GM21737 (cell line): ENCODE measurements around the gene ZMIZ1.
A peak's percentile ranks its signal among the peaks of the same experiment; 100 is the strongest.

Experiments
- ATAC-seq: cut with Tn5 transposase; IDR thresholded peaks from one replicate; pipeline ENCODE4 v1.9.1; 2021; ENCODE audit warnings: mild to moderate bottlenecking, moderate library complexity; ENCODE audit not compliant: unreplicated experiment

The ZMIZ1 gene

DNA sequence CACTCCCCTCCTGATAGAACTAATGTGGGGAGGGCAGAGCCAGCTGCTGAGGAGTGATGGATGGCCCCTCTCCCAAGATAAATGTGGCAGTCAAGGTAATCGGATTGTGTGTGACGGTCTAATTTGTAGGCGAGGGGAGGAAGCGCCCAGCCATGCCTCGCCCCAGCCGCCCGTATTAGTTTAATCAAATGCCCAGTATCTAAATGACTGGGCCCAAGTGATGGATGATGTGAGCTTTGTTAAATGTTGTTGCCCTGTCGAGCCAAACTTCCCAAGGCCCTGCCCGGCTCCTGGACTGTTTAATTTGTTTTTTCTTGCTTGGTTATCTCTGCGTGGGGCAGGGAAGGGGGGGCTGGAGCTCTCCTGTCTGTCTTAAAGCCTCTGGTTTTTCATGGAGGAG is 190.1 kb downstream of the ZMIZ1 start:
- no peak for ATAC-seq

DNA sequence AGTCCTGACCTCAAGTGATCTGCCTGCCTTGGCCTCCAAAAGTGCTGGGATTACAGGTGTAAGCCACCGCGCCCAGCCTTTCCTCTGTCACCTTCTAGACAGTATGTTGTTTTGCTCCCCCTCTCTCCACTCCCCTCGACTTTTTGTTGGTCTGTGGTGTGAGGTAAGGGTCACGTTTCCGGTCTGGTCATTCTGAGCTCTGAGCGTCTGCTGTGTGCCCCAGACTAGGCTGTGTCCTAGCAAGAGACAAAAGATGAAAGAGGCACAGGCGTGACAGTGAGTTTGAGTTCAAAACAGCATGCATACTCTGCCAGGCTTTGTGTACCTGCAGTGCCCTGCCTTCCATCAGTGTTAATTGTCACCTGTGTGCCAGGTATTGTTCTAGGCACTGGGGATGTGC is 191.1 kb downstream of the ZMIZ1 start:
- ATAC-seq = no peak

DNA sequence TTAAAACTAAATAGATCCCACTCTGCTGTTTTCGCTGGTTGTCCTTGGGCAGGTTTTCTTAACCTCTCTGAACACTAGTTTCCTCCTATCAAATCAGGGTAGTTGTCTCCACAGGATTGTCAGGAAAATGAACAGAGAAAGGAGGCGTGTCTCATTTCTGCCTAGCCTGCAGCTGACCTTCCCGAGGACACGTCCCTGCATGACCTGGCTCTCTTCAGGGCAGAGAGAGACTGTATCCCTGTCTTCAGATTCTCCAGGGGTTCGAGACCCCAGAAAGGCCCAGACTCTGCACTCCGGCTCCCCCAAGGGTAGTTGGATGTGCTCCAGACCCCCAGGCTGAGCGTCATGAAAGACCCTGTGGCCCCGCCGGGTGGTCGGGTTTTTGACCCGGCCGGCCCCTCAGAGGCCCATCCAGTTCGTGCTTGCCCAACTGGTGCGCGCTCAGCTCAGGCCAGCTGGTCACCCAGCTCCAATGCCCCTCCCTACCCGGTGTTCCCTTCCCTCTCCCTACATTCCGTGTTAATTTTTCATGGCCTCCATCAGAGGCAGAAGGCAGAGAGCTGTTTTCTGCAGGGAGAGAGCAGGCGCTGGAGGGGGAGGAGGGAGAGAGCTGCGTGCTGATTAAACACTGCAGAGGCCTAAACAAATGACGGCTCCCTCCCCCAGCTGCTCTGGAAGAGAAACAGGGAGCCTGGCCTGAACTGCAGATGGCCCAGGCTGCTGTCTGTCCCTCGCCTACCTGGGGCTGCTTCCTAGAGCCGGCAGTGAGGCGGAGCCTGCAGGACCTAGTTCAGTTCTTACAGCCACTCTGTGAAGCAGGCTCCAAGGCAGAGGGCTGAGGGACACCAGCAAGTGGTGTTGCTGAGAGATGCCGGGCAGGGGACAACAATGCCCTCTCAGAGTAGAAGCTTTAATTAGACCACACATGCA is 192.3 kb downstream of the ZMIZ1 start:
- ATAC-seq = no peak

DNA sequence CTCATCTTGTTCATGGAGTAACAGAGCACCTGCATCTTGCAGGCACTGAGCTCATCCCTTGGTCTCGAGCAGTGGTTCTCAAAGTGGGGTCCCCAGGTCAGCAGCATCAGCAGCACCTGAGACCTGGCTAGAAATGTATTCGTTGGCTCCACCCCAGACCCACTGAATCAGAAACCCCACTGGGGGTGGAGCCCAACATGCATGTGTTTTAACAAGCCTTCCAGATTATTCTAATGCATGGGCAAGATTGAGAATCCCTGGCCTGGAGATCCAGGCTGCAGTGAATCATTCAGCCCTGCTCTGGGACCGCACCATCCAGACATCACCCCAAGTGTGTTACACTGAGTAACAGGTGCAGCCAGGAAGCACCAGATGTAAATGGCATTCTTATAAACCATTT is 193.4 kb downstream of the ZMIZ1 start:
- no peak for ATAC-seq

DNA sequence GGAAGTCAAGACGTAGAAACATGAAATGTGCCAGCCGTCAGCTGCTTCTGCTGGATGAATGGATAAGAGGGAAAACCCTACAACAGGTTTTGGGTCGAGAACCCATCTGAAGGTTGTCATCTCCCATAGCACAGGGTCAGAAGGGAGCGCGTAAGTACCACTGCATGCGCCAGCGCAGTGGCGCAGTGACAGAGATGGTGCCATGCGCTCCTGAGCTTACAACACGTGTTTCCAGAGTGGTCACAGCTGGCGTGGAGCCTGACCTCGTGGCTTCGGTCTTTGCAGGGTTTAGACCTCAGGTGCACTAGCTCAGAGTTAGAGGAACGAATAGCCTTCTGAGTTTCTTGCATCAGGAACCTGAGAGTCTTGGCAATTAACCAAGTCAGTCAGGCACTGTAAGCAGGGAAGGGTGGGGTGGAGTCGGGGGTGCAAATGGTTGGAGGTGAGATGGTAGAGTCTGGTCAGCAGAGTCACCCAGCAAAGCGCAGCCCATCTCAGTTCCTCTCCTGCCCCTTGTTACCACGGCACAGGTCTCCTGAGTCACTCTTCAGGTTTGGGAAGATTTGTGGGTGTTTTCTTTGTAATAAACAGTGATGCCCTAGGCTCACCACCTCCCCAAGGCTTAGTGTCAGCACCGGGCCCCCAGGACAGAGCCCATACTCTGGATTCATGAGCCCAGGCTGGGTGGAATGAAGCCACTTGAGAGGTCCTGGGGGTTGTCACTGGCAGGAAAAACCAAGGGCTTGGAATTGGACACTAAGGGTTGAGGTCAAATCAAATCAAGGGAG is 194.4 kb downstream of the ZMIZ1 start:
- no peak for ATAC-seq

DNA sequence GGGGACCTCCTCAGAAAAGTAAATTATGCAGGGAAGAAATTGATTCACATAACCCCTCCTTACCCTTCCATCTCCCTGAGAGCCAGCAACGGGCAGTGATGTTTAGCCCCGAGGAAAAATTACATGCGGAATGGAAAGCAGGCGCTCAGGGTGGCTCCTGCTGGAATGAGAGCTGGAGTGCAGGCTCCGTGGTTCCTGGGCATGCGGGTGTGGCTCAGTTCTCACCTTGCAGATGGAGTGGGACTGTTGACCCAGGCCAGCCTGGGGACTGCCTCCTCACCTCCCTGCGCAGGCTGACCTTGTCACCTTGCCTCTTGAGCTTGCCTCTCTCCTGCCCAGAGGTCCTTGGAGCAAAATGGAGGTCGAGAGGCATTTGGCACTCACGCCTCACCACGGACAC is 195.2 kb downstream of the ZMIZ1 start:
- ATAC-seq = no peak

DNA sequence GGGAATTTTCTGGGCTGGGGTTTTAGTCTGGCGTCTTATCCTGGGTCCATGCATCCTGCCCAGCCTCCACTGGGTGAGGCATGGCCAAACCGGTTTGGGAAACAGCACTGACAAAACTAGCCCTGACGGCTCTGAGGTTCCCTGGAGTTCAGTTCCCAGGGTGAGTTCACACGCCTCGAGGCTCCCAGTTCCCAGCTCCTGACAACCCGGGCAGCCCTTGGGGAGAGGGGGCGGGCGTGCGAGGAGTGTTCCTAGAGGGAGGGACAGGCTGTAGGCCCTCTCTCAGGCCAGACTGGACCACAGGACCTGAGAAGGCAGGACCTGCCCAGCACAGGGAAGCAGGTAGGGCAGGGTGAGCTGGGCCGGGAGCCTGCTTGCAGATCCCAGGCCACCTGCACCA is 196.2 kb downstream of the ZMIZ1 start:
- no peak for ATAC-seq

DNA sequence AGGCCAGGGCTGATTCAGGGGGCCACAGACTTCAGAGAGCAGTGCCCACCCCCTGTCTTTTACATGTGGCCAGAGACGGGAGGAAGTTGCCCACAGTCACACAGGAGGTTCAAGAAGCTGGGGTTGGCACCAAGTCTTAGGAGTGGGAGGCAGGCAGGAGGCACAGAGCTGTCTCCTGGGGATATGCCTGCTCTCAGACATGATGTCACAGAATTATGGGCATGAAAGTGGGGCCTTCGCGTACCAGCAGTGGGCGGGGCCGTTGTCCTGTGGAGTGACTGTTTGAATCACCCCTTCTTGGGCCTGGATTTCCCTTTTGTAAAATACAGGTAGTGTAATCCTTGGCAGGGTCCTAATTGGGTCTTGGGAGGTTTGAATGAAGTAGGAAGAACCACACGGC is 197.3 kb downstream of the ZMIZ1 start:
- ATAC-seq = peak; percentile 36

DNA sequence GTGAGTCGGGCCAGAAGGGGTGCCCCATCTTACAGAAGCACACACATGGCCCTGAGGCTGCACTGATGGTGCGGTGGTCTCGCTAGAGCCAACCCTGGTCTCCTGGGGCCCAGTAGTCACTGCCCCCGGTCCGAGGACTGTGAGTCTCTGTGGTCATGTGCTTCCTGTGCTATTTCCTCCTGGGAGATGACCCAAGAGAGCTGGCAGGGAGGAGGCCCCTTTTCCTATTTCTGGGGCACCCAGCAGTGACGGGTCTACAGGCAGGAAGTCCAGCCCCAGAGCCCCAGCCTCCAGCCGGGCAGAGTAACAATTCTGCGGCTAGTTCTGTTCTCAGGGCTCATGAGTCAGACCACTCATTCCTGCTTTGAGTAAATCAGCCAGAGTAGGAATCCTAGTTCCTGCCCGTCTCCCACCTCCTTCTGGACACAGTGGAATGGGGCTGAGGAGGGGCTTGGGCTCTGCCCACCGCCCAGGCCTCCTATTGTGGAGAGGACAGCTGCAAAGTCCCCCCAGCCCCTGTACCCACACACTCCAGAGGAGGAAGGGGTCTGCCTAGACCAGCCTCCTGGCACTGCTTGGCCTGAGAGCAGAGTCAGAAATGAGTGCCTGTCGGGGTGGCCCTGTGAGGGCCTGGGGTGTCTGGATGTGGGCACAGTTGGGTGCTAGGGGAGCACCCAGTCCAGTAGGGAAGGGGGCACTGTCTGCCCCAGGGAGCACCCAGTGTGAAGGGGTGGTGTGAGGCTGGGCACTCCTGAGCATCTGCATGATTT is 198.0 kb downstream of the ZMIZ1 start:
- peak; percentile 83 for ATAC-seq

DNA sequence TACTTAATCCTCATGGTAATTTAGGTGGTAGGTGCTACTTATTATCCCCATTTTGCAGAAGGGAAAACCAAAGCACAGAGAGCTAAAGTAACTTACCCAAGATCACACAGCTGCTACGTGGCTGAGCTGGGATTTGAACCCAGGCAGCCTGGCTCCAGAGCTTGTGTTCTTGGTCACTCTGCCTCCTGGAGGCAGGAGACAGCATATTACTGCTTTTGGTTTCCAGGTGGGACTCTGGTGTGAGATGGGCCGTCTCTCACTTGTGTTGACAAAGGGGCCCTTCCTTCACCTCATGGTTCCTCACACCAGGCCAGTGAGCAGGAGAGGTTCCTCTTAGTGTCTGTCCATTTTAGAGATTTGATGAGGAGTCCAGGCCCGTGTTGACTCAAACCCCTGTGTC is 198.7 kb downstream of the ZMIZ1 start:
- ATAC-seq = no peak

DNA sequence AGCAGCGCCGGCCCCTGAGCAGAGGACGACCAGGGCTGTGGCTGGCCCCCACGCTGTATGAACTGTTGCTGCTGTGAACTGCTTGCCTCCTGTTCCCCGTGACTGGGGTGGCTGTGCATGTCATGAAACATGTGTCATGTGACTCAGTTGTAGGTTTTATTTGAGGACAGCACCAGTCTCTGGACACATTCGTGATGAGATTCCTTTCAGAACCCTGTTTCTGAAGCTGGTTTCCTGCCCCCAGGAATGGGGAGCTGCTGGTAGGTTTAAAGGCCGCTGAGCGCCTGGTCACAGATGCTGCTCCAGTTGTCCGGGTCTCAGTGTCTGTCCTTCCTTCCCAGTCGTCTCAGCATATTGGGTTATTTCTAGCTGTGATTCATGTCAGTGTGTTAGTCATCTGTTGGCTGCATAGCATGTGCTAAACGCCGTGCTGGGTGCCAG is 199.4 kb downstream of the ZMIZ1 start:
- ATAC-seq = no peak

DNA sequence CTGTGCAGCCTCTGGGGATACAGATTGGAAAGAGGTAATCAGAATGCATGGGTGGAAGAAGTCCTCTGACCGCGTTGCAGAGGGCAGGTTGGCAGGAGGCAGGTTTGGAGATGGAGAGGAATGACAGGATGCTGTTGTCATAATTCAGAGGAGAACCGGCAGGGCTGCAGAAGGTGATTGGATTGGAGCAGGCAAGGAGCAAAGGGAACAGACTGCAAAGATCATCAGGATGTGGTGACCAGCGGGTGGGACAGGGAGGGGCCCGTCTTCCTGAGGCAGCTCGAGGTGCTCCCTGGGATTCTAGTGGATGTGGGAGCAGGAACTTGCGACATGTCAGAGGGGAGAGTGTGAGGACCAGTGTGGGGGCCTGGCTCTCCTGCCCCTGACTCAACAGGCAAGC is 200.0 kb downstream of the ZMIZ1 start:
- no peak for ATAC-seq

DNA sequence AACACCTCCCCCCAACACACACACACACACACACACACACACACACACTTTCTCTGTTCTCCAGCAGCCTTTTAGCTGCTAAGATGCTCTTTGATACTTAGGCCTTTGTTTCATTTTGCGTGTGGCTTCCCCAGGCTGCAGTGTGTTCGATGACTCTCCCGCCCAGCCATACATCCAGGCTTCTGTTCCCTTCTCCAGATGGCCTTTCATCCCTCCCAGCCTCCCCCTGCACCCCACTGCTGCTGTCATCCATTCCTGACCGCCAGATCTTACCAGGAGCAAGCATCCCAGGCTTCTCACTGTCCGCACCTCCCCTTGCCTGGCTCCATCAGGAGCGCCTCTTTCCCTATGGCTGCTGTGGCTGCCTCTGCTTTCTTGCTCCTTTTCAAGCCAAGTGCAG is 200.7 kb downstream of the ZMIZ1 start:
- no peak for ATAC-seq

DNA sequence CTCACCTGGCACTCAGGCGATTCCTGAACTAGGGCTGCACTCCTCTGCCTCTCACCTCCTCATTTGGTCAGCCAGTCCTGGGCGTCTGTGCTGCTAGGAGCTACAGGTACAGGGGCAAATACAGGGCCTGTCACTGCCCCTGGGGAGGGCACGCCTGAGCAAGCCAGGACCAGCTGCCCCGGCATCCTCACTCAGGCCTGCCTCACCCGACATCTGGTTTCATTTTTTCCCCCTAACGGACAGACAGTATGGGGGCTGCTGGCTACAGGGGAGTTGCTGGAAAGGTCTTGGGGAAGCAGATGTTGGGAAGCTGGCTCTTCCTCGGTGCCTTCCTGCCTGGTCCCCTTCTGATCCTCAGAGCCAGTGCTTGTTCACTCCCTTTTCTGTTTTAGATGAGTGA is 201.2 kb downstream of the ZMIZ1 start:
- ATAC-seq = no peak

DNA sequence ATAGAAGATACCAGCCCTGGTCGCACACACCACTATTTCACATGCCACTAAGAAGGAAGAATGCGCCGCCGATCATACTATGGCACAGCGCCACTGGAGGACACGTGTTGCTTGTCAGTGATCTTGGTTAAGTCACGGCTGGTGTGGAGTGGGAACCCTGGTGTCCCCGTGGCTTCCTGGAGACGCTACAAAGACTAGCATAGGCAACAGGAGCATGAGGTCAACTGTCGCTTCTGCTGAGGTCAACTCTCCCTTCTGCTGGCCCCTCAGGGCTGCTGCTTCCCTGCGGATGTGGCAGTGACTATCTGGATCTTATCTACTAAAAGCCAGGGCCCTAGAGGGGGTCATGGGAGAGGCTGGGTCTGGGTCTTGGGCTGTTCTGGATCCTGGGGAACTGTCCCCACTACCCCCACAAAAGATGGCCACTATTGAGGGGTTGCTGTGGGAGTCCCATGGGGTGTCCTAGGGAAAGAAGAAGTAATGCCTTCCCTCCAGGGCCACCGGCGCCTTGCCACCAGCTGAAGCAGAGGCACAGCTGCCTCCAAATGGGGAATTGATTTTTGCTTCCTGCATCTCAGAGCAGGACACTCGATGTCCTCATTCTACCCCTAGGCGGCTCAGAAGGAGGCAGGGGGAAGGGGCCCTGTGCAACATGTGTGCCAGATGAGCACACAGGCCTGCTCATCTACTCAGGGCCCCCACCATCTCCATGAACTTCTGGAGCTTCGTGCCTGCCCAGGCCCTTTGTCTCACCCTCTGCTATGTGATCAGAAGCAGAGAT is 201.9 kb downstream of the ZMIZ1 start:
- ATAC-seq = no peak

DNA sequence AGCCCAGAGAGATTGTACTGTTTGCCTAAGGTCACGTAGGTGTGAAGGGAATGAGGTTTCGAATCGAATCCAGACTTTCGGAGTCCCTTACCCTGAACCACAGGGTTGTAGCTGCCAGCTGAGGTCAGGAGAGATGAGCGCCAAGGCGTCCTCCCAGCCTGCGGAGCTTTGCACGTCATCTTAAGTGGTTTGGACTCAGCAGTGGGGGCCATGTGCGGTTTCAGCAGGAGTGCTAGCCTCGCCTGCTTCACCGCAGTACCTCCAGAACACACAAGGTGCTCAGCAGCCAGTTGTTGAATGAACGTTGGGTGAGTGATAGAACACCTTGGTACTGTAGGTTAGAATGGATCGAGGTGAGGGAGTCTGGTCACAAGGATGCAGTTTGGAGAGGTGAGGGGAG is 203.6 kb downstream of the ZMIZ1 start:
- no peak for ATAC-seq

DNA sequence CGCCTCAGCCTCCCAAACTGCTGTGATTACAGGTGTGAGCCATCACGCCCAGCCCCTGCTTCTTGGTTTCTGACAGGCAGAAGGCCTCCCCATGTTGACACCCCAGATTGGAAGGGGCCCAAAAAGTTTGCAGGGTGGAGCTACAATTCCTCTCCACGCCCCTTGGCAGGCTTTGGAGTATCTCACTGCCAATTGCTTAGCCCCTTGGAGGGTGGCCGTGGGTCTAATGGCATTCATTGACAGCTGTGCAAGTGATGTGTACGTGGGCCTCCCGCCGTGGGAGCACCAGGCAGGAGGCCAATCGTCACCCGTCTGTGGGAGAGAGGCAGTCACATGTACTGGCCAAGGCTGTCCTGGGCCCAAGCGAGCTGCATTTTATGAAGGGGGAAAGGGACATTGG is 204.8 kb downstream of the ZMIZ1 start:
- ATAC-seq = no peak

DNA sequence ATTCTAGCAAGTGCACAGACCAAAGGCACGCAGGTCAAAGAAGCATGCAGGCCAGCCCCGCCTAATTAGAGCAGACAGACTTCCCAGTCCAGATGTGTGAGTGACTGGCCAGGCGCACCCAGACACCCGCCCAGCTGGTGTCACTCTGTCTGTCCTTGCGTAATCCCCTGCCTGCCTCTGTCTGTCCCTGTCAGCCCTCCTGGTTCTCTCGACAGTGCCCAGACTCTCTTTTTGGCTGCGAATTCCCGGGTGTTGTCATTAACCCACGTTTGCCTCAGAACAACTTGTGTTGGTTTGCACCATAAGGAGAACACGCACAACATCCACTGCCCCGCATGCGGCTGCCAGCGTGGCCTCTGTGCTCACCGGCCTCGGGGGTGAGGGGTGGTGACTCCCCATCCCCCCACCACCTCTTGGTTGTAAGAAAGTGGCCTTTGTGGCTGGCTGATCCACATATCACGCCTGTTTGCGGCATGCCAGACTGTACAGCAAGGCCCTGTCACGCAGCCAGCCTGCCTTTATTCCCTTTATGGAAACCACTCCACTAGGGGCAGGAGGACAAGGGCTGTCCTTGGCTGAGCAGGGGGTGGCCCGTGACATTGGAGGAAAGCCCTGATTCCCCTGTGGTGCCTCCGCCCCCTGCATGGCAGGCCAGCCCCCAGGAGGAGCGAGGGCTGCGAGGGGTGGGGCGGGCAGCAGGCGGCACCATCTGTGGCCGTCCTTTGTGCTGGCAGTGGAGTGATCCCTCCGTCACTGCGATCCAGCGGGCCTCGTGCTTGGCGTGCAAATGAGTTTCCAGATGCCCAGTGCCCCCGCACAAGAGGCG is 205.7 kb downstream of the ZMIZ1 start:
- ATAC-seq = no peak

DNA sequence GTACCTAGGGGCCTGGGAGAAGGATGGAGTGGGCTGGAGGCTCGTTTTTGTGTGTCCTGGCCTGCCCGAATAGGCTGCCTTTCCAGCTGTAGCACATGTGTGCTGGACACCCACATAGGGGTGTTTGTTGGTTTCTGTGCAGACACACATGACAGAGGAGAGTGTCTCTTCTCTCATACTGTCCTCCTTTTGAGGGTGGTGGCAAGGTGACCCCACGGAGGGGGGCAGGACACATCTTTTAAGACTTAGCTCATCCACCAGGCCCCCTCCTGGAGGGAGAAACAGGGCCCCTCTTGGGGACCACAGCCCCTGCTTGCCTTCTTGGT is 206.3 kb downstream of the ZMIZ1 start:
- ATAC-seq = no peak

DNA sequence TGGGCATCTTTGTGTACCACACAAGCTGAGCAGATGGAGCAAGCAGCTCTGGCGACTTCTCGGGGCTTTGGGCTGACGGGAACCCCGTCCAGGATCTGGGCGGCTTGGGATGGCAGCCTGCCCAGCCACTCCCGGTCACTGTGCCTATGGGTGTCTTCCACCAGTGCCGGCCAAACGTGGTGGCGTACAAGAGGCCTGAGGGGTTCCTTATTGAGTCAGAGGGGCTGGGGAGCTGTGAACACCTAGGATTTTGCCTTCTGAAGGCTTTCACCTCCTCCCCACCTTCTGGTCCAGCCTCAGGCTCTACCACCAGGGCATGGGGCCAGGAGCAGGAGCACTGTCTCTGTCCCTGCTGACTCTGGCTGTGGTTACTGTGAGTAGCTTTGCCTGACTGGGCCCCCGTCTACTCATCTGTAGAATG is 206.7 kb downstream of the ZMIZ1 start:
- ATAC-seq = no peak
